ENCODE results near the gene KIF3A. TPM values are rescaled to one million over a fixed set of nuclear protein-coding genes. Genes with fewer than 3 reads are reported as not detected.

Gene KIF3A
- total RNA-seq, 4 donors from 2014 or later = 2.2 to 7.6 (median 4.6) TPM

DNA sequence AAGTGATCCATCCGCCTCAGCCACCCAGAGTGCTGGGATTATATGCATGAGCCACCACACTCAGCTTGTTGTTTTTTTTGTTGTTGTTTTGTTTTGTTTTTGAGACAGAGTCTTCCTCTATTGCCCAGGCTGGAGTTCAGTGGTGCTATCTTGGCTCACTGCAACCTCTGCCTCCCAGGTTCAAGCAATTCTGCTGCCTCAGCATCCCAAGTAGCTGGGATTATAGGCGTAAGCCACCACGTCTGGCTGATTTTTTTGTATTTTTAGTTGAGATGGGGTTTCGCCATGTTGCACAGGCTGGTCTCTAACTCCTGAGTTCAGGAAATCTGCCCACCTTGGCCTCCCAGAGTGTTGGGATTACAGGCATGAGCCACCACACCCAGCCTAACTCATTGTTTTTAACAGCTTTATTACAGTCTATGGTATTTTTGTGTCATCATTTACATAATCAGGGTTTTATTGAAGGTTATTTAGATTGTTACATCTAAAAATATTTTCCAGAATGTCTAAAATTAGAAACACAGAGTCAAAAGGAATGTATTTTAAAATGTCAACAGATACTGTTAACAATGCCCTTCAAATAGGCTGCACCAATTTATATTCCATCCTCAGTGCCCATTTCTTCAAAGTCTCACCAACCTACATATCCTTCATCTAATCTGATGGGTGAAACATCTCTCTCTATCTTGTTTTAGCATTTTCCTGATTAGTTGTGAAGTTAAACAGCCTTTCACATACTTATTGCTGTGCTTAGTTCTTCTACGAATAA, 18.6 kb downstream of the KIF3A start:
- no peaks in the 10 kb centered on the region for H3K4me1 ChIP-seq
- no peak for TF ChIP-seq POLR2A (IDR thresholded peaks at IDR 0.05)
- TF ChIP-seq, protein P1, sequence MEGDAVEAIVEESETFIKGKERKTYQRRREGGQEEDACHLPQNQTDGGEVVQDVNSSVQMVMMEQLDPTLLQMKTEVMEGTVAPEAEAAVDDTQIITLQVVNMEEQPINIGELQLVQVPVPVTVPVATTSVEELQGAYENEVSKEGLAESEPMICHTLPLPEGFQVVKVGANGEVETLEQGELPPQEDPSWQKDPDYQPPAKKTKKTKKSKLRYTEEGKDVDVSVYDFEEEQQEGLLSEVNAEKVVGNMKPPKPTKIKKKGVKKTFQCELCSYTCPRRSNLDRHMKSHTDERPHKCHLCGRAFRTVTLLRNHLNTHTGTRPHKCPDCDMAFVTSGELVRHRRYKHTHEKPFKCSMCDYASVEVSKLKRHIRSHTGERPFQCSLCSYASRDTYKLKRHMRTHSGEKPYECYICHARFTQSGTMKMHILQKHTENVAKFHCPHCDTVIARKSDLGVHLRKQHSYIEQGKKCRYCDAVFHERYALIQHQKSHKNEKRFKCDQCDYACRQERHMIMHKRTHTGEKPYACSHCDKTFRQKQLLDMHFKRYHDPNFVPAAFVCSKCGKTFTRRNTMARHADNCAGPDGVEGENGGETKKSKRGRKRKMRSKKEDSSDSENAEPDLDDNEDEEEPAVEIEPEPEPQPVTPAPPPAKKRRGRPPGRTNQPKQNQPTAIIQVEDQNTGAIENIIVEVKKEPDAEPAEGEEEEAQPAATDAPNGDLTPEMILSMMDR (IDR thresholded peaks at IDR 0.05) = no peak
- H3K27ac ChIP-seq = no peak overlapping the region
- peaks cover 0 to 18% (median 4%) of the 10 kb centered on the region in 3 donors for H3K36me3 ChIP-seq
- H3K9me3 ChIP-seq = no peaks in the 10 kb centered on the region
- no peak for DNase-seq
- WGBS, 2 donors = 93 to 97% methylated on average over 5 of the region's 5 CpGs
- intact Hi-C loops (cut with DNase I) = no loop called here
- no peak overlapping the region for H3K4me3 ChIP-seq
- no peaks in the 10 kb centered on the region for H3K27me3 ChIP-seq

DNA sequence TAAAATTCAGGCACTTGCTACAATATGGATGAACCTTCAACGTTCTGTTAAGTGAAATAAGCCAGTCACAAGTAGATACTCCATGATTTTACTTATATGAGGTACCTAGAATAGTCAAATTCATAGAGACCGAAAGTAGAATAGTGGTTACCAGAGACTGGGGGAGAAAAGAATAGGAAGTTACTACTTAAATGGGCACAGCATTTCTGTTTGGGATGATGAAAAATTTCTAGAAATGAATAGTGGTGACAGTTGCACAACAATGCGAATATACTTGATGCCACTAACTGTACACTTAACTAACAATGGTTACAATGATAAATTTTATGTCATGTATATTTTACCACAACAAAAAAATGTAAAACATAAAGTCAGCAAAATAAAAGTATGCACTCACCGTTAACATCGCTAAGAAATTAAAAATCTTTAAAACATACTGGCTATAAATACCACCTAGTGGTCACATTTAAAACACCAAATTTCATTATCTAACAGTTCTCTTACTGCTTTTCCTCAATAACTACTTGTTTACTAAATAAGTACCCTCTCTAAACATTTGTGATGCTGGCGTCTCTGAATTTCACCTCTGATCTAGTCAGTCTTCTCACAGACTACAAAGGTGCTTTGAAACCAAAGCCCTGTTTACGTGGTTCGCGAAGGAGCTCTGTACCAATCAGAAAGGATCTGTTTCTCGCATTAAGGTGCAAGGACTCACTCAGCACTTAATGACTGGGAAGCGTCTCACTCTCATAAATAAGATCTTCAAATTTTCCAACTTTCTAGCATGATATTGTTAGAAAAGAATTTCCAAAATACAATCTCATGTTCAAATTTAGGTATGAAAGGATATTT, 22.7 kb downstream of the KIF3A start:
- 64 to 66% methylated on average over 11 of the region's 11 CpGs for WGBS, 2 donors
- Histone ChIP-seq H3K36me3 (peaks cover 0 to 20% (median 0%) of the 10 kb centered on the region in 3 donors), H3K27me3 (no peaks in the 10 kb centered on the region), H3K9me3 (no peaks in the 10 kb centered on the region), H3K4me3 (no peak overlapping the region), H3K4me1 (no peaks in the 10 kb centered on the region), H3K27ac (no peak overlapping the region)
- intact Hi-C loops (cut with DNase I) = no loop called here
- no peak for DNase-seq
- no peak for TF ChIP-seq POLR2A (IDR thresholded peaks at IDR 0.05)
- TF ChIP-seq, protein P1 (IDR thresholded peaks at IDR 0.05) = peak in 5 of 6 experiments; percentile 14 to 54 (median 43)

DNA sequence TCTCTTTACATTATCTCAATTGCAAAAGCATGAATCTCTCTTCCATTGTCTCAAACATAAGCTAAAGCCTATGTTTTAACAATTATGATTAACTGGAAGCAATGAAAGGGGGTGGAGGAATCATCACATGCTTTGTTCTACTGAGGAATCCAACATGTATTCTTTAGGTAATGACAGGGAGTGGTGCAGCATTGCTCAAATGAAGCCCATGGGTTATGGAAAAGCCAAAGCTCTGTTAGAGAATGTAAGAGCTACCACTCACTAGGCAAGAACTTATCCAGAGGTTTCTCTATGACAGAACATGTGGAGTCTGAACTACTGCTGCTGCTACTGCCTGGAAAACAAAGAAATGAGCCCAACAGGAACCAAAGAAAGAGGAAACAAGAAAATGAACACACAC, 28.7 kb downstream of the KIF3A start:
- intact Hi-C loops (cut with DNase I) = no loop called here
- Histone ChIP-seq H3K36me3 (peaks cover 0 to 10% (median 0%) of the 10 kb centered on the region in 3 donors), H3K4me1 (no peaks in the 10 kb centered on the region), H3K27me3 (no peaks in the 10 kb centered on the region), H3K9me3 (no peaks in the 10 kb centered on the region), H3K4me3 (no peak overlapping the region), H3K27ac (no peak overlapping the region)
- DNase-seq = no peak
- TF ChIP-seq, protein P1 (IDR thresholded peaks at IDR 0.05) = no peak
- TF ChIP-seq POLR2A (IDR thresholded peaks at IDR 0.05) = no peak

DNA sequence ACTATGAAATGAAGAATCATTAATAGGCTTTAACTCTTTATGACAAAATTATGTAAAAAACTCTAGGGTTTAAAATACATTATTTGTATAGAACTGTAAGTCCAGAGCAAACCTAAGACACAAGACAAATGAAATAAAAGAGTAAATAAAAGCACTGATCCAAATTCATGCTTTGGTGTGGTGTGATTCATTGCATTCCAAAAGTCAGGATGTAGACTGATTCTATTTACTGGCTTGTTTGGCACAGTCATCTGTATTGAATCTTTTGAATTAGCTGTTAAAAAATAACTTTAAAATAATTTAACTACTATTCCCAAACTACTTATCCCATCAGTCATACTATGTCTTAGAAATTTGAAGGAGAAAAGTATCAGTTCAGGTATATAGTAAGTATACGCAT, 32.5 kb downstream of the KIF3A start:
- Histone ChIP-seq H3K27ac (no peak overlapping the region), H3K4me3 (no peak overlapping the region), H3K36me3 (peaks cover 0 to 35% (median 0%) of the 10 kb centered on the region in 3 donors), H3K4me1 (no peaks in the 10 kb centered on the region), H3K27me3 (no peaks in the 10 kb centered on the region), H3K9me3 (no peaks in the 10 kb centered on the region)
- 96 to 100% methylated on average over 1 of the region's 1 CpG for WGBS, 2 donors
- DNase-seq = no peak
- TF ChIP-seq, protein P1 (IDR thresholded peaks at IDR 0.05) = no peak
- intact Hi-C loops (cut with DNase I) = no loop called here

DNA sequence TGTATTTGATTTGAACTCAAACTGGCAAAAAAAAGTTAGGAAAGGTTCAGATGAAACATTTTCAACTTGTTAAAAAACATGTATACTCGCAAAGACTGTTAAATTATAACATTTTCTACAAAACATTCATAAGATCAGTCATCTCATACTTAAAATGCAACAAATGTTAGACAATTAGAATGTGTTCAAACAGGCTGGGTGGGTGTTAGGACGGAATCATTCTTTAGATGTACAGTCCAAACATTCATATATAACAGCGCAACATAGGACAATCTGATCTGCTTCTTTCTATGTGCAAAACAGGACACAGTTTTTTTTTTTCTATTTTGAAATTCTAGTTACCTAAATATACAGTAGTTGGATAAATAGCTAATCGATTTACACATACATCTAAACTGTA, 41.4 kb downstream of the KIF3A start:
- H3K27ac ChIP-seq = no peak overlapping the region
- TF ChIP-seq, protein P1 (IDR thresholded peaks at IDR 0.05) = no peak
- no peak for TF ChIP-seq POLR2A (IDR thresholded peaks at IDR 0.05)
- intact Hi-C loops (cut with DNase I) = no loop called here
- no peak for DNase-seq
- H3K4me3 ChIP-seq = no peak overlapping the region
- 88 to 89% methylated on average over 4 of the region's 4 CpGs for WGBS, 2 donors
- no peaks in the 10 kb centered on the region for H3K4me1 ChIP-seq
- no peaks in the 10 kb centered on the region for H3K9me3 ChIP-seq
- no peaks in the 10 kb centered on the region for H3K27me3 ChIP-seq
- peaks cover 0 to 43% (median 0%) of the 10 kb centered on the region in 3 donors for H3K36me3 ChIP-seq

Data from esophagus squamous epithelium (tissue), 5 donors.